K562 (cell line): ENCODE data around the gene PDE11A. TPM values are rescaled to one million over a fixed set of nuclear protein-coding genes. Genes with fewer than 3 reads are reported as not detected.

Experiments
- ATAC-seq: fragments of 200-7000 bp; cut with Tn5 transposase; 3 replicates; pipeline ENCODE4 v1.9.1; 2020; ENCODE audit warnings: moderate library complexity
- BruUV-seq: library from RNA; stranded (reverse); fragments of 400-500 nt; replicated peaks from 2 replicates; lab custom pipeline; 2021; lab: Mats Ljungman, UMichigan
- CTCF ChIA-PET: fragments of 300-600 bp; formaldehyde crosslinking; extraction: SDS; loops from one replicate; lab custom pipeline; 2021; ENCODE audit warnings: low intra/inter-chr PET ratio; lab: Yijun Ruan, JAX
- POLR2A ChIA-PET: fragments of 300-600, 350-650 bp; sonication (Branson Sonifier 250); formaldehyde crosslinking; extraction: SDS; loops from one replicate; lab custom pipeline; 2021; ENCODE audit warnings: antibody characterized with exemption, inconsistent platforms; lab: Yijun Ruan, JAX
- DNase-seq, 4 experiments: peaks; one replicate each; pipeline versions ENCODE4 v3.0.0 to v3.0.0-alpha.2; 2011 to 2018; ENCODE audit warnings: low spot score in 3 of 4, mixed read lengths in 3 of 4; ENCODE audit errors: extremely low read depth in 1 of 4
- FAIRE-seq: peaks from 2 replicates; lab custom pipeline; 2011; peaks lifted over from hg19 to GRCh38; lab: Jason Lieb, UNC
- H2AFZ ChIP-seq: 2 replicates; pipeline ENCODE4 v1.6.0; 2011; ENCODE audit warnings: low read depth, low read length, control low read depth, inconsistent platforms
- H3K27ac ChIP-seq: fragments of 200-600 bp; 3 replicates; pipeline ENCODE4 v1.8.0; 2011; ENCODE audit warnings: low read depth, mild to moderate bottlenecking, control low read depth, inconsistent platforms, low read length, moderate library complexity, mixed read lengths; ENCODE audit errors: extremely low read depth
- H3K27me3 ChIP-seq, 2 experiments: fragments of 300-600 bp in 1 of 2; 2 replicates in 1 of 2; 3 replicates in 1 of 2; pipeline versions ENCODE4 v1.6.0 to v1.8.0; 2011; ENCODE audit warnings: inconsistent platforms in 2 of 2, low read length in 2 of 2, mild to moderate bottlenecking in 1 of 2, mixed read lengths in 1 of 2, moderate library complexity in 1 of 2; ENCODE audit not compliant: control insufficient read depth in 2 of 2, insufficient read depth in 2 of 2
- H3K36me3 ChIP-seq: fragments of 300-600 bp; 3 replicates; pipeline ENCODE4 v1.8.0; 2011; ENCODE audit warnings: mild to moderate bottlenecking, low read length, inconsistent platforms; ENCODE audit not compliant: control insufficient read depth, insufficient read depth
- H3K4me1 ChIP-seq, 2 experiments: fragments of 200-600 bp in 1 of 2; replicated peaks in 1 of 2; 2 replicates in 1 of 2; 3 replicates in 1 of 2; pipeline versions ENCODE4 v1.5.1 to v1.8.0; 2011; ENCODE audit warnings: inconsistent platforms in 2 of 2, low read length in 2 of 2, mild to moderate bottlenecking in 1 of 2, mixed read lengths in 1 of 2, moderate library complexity in 1 of 2; ENCODE audit not compliant: control insufficient read depth in 2 of 2, insufficient read depth in 2 of 2
- H3K4me2 ChIP-seq: 2 replicates; pipeline ENCODE4 v1.6.1; 2011; ENCODE audit warnings: low read length, control low read depth, inconsistent platforms, mixed read lengths; ENCODE audit not compliant: insufficient read depth
- H3K4me3 ChIP-seq: fragments of 200-600 bp; sonication (generic), shearing (Covaris generic); 2 replicates; pipeline ENCODE4 v1.5.1; 2016; ENCODE audit warnings: control low read depth, inconsistent platforms
- H3K79me2 ChIP-seq: fragments of 200-600 bp; 3 replicates; pipeline ENCODE4 v1.8.0; 2011; ENCODE audit warnings: low read length, inconsistent platforms; ENCODE audit not compliant: control insufficient read depth, insufficient read depth
- H3K9ac ChIP-seq, 2 experiments: 2 replicates each; pipeline versions ENCODE4 v1.6.0 to v1.6.1; 2011; ENCODE audit warnings: low read depth in 2 of 2, low read length in 2 of 2, control low read depth in 1 of 2, inconsistent platforms in 1 of 2, mild to moderate bottlenecking in 1 of 2, mixed read lengths in 1 of 2; ENCODE audit not compliant: insufficient read depth in 1 of 2
- H3K9me1 ChIP-seq: one replicate; pipeline ENCODE4 v1.6.0; 2011; ENCODE audit warnings: inconsistent platforms, mild to moderate bottlenecking, low read length, moderate library complexity; ENCODE audit not compliant: control insufficient read depth, insufficient read depth
- H3K9me3 ChIP-seq: replicated peaks from 2 replicates; pipeline ENCODE4 v1.5.1; 2011; ENCODE audit warnings: low read depth, low read length, inconsistent platforms; ENCODE audit not compliant: control insufficient read depth, insufficient read depth
- H4K20me1 ChIP-seq: replicated peaks from 2 replicates; pipeline ENCODE4 v1.6.1; 2011; ENCODE audit warnings: low read length, inconsistent platforms, mixed read lengths; ENCODE audit not compliant: control insufficient read depth, insufficient read depth
- ASH1L ChIP-seq: fragments of 450-650 bp; IDR thresholded peaks from 2 replicates; pipeline ENCODE4 v1.6.1; 2018; ENCODE audit warnings: borderline replicate concordance, mild to moderate bottlenecking, low read depth; ENCODE audit not compliant: partially characterized antibody
- CBFB ChIP-seq: sonication (generic); formaldehyde crosslinking; IDR thresholded peaks from 2 replicates; pipeline ENCODE4 v1.4.0; 2020; ENCODE audit warnings: mild to moderate bottlenecking, missing genetic modification reagents
- CBX2 ChIP-seq: fragments of 200-600 bp; sonication (generic); IDR thresholded peaks from one replicate; pipeline ENCODE4 v1.6.1; 2012; ENCODE audit warnings: mild to moderate bottlenecking, low read length, inconsistent platforms; ENCODE audit not compliant: insufficient read depth, poor library complexity, severe bottlenecking
- FOXP1 ChIP-seq: sonication (generic); formaldehyde crosslinking; IDR thresholded peaks from 2 replicates; pipeline ENCODE4 v1.8.0; 2022; ENCODE audit warnings: mild to moderate bottlenecking, missing genetic modification reagents
- LCOR ChIP-seq: sonication (generic); formaldehyde crosslinking; IDR thresholded peaks from 2 replicates; pipeline ENCODE4 v1.8.0; 2022; ENCODE audit warnings: mild to moderate bottlenecking, missing genetic modification reagents
- MCM5 ChIP-seq: fragments of 450-650 bp; IDR thresholded peaks from 2 replicates; pipeline ENCODE4 v1.6.1; 2016; ENCODE audit warnings: low read depth
- NFYB ChIP-seq: IDR thresholded peaks from 2 replicates; pipeline ENCODE4 v1.6.1; 2011; ENCODE audit warnings: mild to moderate bottlenecking, moderate library complexity; ENCODE audit not compliant: insufficient read length; ENCODE audit errors: extremely low read depth
- PHB ChIP-seq: fragments of 250-450 bp; sonication (Bioruptor Pico); IDR thresholded peaks from 2 replicates; pipeline ENCODE4 v1.5.0; 2021
- RBM17 ChIP-seq: fragments of 200-400 bp; formaldehyde crosslinking; IDR thresholded peaks from 2 replicates; pipeline ENCODE4 v1.6.1; 2017; ENCODE audit warnings: low read depth, mild to moderate bottlenecking, low read length, borderline replicate concordance
- RBM25 ChIP-seq: fragments of 200-400 bp; formaldehyde crosslinking; IDR thresholded peaks from 2 replicates; pipeline ENCODE4 v1.6.1; 2018; ENCODE audit warnings: low read length, low read depth, moderate library complexity; ENCODE audit not compliant: severe bottlenecking
- RFX7 ChIP-seq: fragments of 250-450 bp; sonication (Bioruptor Pico); IDR thresholded peaks from 2 replicates; pipeline ENCODE4 v1.5.1; 2021; ENCODE audit warnings: mild to moderate bottlenecking
- SIX5 ChIP-seq, 2 experiments: IDR thresholded peaks; 2 replicates each; pipeline ENCODE4 v1.6.1; 2011; ENCODE audit warnings: low read length in 2 of 2, borderline replicate concordance in 1 of 2, low read depth in 1 of 2, mild to moderate bottlenecking in 1 of 2, moderate library complexity in 1 of 2; ENCODE audit not compliant: insufficient read depth in 1 of 2
- SMAD3 ChIP-seq: fragments of 450-650 bp; formaldehyde crosslinking; conservative IDR thresholded peaks from 2 replicates; pipeline ENCODE4 v1.4.0; 2020; ENCODE audit warnings: mild to moderate bottlenecking
- SMARCB1 ChIP-seq: IDR thresholded peaks from 2 replicates; pipeline ENCODE4 v1.6.1; 2011; ENCODE audit warnings: improper control_type of control experiment, low read depth; ENCODE audit not compliant: insufficient read length
- SP1 ChIP-seq: sonication (generic); formaldehyde crosslinking; IDR thresholded peaks from 2 replicates; pipeline ENCODE4 v1.8.1; 2022; ENCODE audit warnings: mild to moderate bottlenecking, missing genetic modification reagents
- ZFP1 ChIP-seq: fragments of 450-650 bp; formaldehyde crosslinking; IDR thresholded peaks from 2 replicates; pipeline ENCODE4 v1.4.0; 2020; ENCODE audit warnings: mild to moderate bottlenecking, mixed read lengths
- ZNF3 ChIP-seq: fragments of 250-450 bp; sonication (Bioruptor Pico); IDR thresholded peaks from 2 replicates; pipeline ENCODE4 v1.5.0; 2021; ENCODE audit warnings: mild to moderate bottlenecking, moderate library complexity
- ZNF785 ChIP-seq: fragments of 250-450 bp; sonication (Bioruptor Pico); IDR thresholded peaks from 2 replicates; pipeline ENCODE4 v1.4.0; 2020; ENCODE audit warnings: mild to moderate bottlenecking
- WGBS: fragments of 100-300 bp; shearing (Covaris generic); methylation state at CpG from one replicate; pipeline ENCODE4 v1.1.6; 2016; ENCODE audit warnings: low coverage, mixed read lengths; ENCODE audit not compliant: insufficient coverage; ENCODE audit errors: missing lambda C conversion rate; 5-methylcytosine and 5-hydroxymethylcytosine counted together
- in situ Hi-C: fragments of 300-500 bp; cut with MboI; formaldehyde crosslinking; loops from 4 replicates; pipeline ENCODE4 v1.15.0; 2018; ENCODE audit warnings: inconsistent platforms, mixed read lengths
- intact Hi-C: fragments of 100-400 bp; cut with micrococcal nuclease; formaldehyde crosslinking; loops from 2 replicates; pipeline ENCODE4 v1.14.2; 2022
- polyA plus RNA-seq, 8 experiments: library from polyadenylated mRNA; depleted of rRNA in 4 of 8; stranded (reverse) in 5 of 8; unstranded in 3 of 8; fragments of >200 nt; fragmentation: Nextera tagmentation in 2 of 8; fragmentation: Illumina TruSeq in 1 of 8; extraction: Ambion mirVana in 2 of 8; extraction: Trizol in 1 of 8; gene quantifications; 2 replicates each; pipeline versions ENCODE4 v1.2.1 to v1.2.3, GENCODE V29; 2011 to 2014; ENCODE audit warnings: inconsistent platforms in 1 of 8, missing spikeins in 1 of 8
- total RNA-seq, 7 experiments: library from RNA; depleted of rRNA in 6 of 7; stranded (reverse); fragments of >200 nt in 6 of 7; fragmentation: Illumina TruSeq in 2 of 7; extraction: Trizol in 2 of 7; gene quantifications; 2 replicates each; pipeline versions ENCODE4 v1.2.1 to v1.2.3, GENCODE V29; 2011 to 2021; ENCODE audit warnings: low replicate concordance in 1 of 7
- TF ChIP-seq, protein P1 (sequence below): IDR thresholded peaks from 3 replicates; pipeline ENCODE4 v1.6.1; 2011; ENCODE audit warnings: borderline replicate concordance, mild to moderate bottlenecking; ENCODE audit not compliant: insufficient read length, insufficient read depth
- TF ChIP-seq, protein P2 (sequence below): IDR thresholded peaks from 2 replicates; pipeline ENCODE4 v1.6.1; 2016; ENCODE audit warnings: missing genetic modification characterization, missing compliant biosample characterization

PDE11A gene
- total and polyA plus RNA-seq, 9 of the 15 experiments (the other 6 are each of a cell fraction or from before 2014, with no cell fraction given), result 3.2 to 22.1 (median 5.7) TPM

DNA sequence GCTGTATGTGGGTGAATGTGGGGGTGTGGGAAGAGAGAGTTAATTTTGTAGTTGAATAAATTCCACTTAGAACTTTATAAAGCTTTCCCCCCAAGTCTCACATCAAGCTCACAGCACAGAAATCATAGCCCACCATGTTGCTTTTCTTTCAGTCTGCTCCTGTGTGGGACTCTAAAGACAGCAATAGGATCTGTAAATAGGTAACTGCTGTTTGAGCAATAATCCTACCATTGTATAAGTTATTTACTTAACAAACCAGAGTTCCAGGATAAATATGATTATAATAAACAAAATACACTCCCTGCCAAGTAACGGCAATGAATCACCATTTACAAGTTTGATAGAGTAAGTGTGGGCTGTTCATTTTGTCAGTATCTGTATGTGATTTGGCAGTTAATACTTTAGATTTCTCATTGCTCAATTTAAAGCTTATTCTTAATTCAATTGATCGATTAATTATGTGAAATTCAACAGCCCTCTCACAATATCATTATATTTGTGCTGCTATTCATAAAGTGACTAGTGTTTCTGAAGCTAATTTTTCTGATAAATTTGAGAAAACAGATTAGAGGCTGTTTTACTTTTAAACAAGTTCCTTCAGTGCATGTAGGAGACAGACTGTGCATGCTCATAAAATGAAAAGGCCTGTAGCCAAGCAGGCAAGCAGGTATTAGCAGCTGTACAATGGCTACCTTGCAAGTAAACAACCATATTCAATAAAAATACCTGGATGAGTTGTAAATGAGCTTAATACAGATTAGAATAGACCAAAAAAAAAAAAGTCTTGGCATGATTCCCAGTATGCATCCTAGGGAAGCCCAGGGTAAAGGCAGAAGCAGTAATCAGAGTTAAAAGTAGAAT, 142.7 kb downstream of the PDE11A start:
- ChIA-PET POLR2A (interaction anchor here (0.6 kb wide), 1 partner anchor 111 kb away, joined by 3 read pairs; no protein-coding TSS in a partner anchor), CTCF (no interaction called here)
- Histone ChIP-seq H3K4me3 (no peak overlapping the region), H3K79me2 (no peaks in the 10 kb centered on the region), H3K36me3 (no peaks in the 10 kb centered on the region), H3K9me3 (no peaks in the 10 kb centered on the region), H3K9ac (no peak overlapping the region), H4K20me1 (no peaks in the 10 kb centered on the region), H2AFZ (no peak overlapping the region), H3K9me1 (no peaks in the 10 kb centered on the region), H3K27ac (no peak overlapping the region), H3K4me2 (no peak overlapping the region), H3K4me1 (no peaks in the 10 kb centered on the region), H3K27me3 (no peaks in the 10 kb centered on the region)
- in situ Hi-C loops (no loop called here), intact Hi-C loops (no loop called here)
- TF ChIP-seq NFYB (no peak), ZFP1 (CRISPR knock-in tag) (no peak), SMAD3 (CRISPR knock-in tag) (no peak), SMARCB1 (no peak), RBM25 (no peak), MCM5 (no peak), CBX2 (no peak), RBM17 (no peak), ZNF785 (CRISPR knock-in tag) (no peak), ZNF3 (CRISPR knock-in tag) (no peak), PHB (no peak), SIX5 (IDR thresholded peaks at IDR 0.05; ENCODE audit: borderline replicate concordance in 1 of 2, insufficient read depth in 1 of 2, low read depth in 1 of 2, low read length in 2 of 2) (no peak), LCOR (CRISPR knock-in tag) (no peak), ASH1L (no peak), CBFB (no peak), SP1 (CRISPR knock-in tag) (no peak), FOXP1 (CRISPR knock-in tag) (no peak), RFX7 (no peak)
- TF ChIP-seq, protein P1, sequence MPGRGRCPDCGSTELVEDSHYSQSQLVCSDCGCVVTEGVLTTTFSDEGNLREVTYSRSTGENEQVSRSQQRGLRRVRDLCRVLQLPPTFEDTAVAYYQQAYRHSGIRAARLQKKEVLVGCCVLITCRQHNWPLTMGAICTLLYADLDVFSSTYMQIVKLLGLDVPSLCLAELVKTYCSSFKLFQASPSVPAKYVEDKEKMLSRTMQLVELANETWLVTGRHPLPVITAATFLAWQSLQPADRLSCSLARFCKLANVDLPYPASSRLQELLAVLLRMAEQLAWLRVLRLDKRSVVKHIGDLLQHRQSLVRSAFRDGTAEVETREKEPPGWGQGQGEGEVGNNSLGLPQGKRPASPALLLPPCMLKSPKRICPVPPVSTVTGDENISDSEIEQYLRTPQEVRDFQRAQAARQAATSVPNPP, result no peak
- TF ChIP-seq, protein P2, sequence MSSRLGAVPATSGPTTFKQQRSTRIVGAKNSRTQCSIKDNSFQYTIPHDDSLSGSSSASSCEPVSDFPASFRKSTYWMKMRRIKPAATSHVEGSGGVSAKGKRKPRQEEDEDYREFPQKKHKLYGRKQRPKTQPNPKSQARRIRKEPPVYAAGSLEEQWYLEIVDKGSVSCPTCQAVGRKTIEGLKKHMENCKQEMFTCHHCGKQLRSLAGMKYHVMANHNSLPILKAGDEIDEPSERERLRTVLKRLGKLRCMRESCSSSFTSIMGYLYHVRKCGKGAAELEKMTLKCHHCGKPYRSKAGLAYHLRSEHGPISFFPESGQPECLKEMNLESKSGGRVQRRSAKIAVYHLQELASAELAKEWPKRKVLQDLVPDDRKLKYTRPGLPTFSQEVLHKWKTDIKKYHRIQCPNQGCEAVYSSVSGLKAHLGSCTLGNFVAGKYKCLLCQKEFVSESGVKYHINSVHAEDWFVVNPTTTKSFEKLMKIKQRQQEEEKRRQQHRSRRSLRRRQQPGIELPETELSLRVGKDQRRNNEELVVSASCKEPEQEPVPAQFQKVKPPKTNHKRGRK (tag), result no peak
- DNase-seq, result no peak
- no peak for ATAC-seq
- no TSS peak for BruUV-seq
- WGBS, result 0% methylated on average over 2 of the region's 2 CpGs
- no peak for FAIRE-seq
